Effector memory CD8-positive, alpha-beta T cell (primary cell): ENCODE data around the gene TBC1D25.

Experiments
- ATAC-seq: fragments of 150-1000 bp; cut with Tn5 transposase; replicated peaks from 2 replicates; pipeline ENCODE4 v1.10.0; 2021; ENCODE audit warnings: mild to moderate bottlenecking, moderate library complexity
- DNase-seq, 3 experiments: peaks; one replicate each; pipeline ENCODE4 v3.0.0; 2021
- H3K27ac Mint-ChIP-seq, 2 donors: one replicate each; pipeline ENCODE4 v1.8.0; 2022; ENCODE audit warnings: mild to moderate bottlenecking in 2 of 2, mixed read lengths in 2 of 2, moderate library complexity in 2 of 2
- H3K27me3 Mint-ChIP-seq, 2 donors: one replicate each; pipeline ENCODE4 v1.8.0; 2022; ENCODE audit warnings: mixed read lengths in 2 of 2
- H3K36me3 Mint-ChIP-seq: one replicate; pipeline ENCODE4 v1.8.0; 2022; ENCODE audit warnings: mild to moderate bottlenecking, moderate library complexity, mixed read lengths; ENCODE audit not compliant: insufficient read depth
- H3K4me1 Mint-ChIP-seq, 2 donors: one replicate each; pipeline ENCODE4 v1.8.0; 2022; ENCODE audit warnings: low read depth in 2 of 2, mixed read lengths in 2 of 2
- H3K4me3 Mint-ChIP-seq, 2 donors: one replicate each; pipeline ENCODE4 v1.8.0; 2022; ENCODE audit warnings: mild to moderate bottlenecking in 2 of 2, mixed read lengths in 2 of 2, moderate library complexity in 2 of 2
- H3K9me3 Mint-ChIP-seq, 2 donors: one replicate each; pipeline ENCODE4 v1.8.0; 2022; ENCODE audit warnings: mixed read lengths in 2 of 2

TBC1D25 gene

DNA sequence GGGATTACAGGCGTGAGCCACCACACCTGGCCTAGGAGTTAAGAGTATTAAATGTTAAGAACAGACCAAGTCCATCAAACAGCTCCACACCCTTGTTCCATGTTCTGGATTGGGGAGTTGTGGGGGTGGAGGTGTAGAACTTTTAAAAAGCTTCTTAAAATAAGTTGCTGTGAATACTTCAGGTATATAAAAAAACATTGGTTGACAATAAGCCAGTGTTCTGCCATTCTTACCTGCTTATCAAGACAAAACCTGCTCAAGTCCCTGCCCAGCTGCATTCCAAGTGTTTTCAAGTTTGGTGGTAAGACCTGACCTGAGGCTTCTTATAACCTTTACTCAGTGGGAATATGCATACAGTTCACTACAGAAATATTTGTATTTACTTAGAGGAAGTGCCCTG lies 41.1 kb downstream of the TBC1D25 start:
- ATAC-seq = no peak
- H3K36me3 Mint-ChIP-seq = peaks cover 39% of the 10 kb centered on the region
- DNase-seq = no peak
- no peak overlapping the region for H3K27ac Mint-ChIP-seq
- no peaks in the 10 kb centered on the region for H3K27me3 Mint-ChIP-seq
- H3K9me3 Mint-ChIP-seq = no peaks in the 10 kb centered on the region
- peaks cover 2 to 4% of the 10 kb centered on the region in 2 donors for H3K4me1 Mint-ChIP-seq
- H3K4me3 Mint-ChIP-seq = no peak overlapping the region

DNA sequence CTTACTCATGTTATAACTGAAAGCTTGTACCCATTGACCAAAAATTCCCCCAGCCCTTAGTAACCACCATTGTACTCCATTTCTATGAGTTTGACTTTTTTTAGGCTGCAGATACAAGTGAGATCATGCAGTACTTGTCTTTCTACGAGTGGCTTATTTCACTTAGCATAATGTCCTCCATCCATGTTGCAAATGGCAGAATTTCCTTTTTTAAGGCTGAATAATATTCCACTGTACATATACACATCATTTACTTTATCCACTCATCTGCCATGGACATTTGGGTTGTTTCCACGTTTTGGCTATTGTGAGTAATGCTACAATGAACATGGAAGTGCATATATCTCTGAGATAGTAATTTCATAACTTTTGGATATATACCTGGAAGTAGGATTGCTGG lies 45.2 kb downstream of the TBC1D25 start:
- Mint-ChIP-seq H3K9me3 (no peaks in the 10 kb centered on the region), H3K36me3 (peaks cover 1% of the 10 kb centered on the region), H3K27me3 (no peaks in the 10 kb centered on the region), H3K4me1 (no peaks in the 10 kb centered on the region), H3K27ac (no peak overlapping the region), H3K4me3 (no peak overlapping the region)
- no peak for ATAC-seq
- no peak for DNase-seq

GRCh38 chrX:48589482-48590162 lies 50.1 kb downstream of the TBC1D25 start:
- ATAC-seq (no peak), DNase-seq (no peak)
- Mint-ChIP-seq H3K4me1 (peaks cover 0 to 3% of the 10 kb centered on the region in 2 donors), H3K27me3 (no peaks in the 10 kb centered on the region), H3K9me3 (no peaks in the 10 kb centered on the region), H3K4me3 (no peak overlapping the region), H3K27ac (no peak overlapping the region), H3K36me3 (no peaks in the 10 kb centered on the region)

- Mint-ChIP-seq H3K4me1 (peaks cover 0 to 3% of the 10 kb centered on the region in 2 donors), H3K36me3 (no peaks in the 10 kb centered on the region), H3K4me3 (no peak overlapping the region), H3K27ac (no peak overlapping the region), H3K9me3 (no peaks in the 10 kb centered on the region), H3K27me3 (no peaks in the 10 kb centered on the region)
- DNase-seq (no peak), ATAC-seq (no peak)
Measured at GRCh38 chrX:48590203-48591103, 50.9 kb downstream of the TBC1D25 start.

DNA sequence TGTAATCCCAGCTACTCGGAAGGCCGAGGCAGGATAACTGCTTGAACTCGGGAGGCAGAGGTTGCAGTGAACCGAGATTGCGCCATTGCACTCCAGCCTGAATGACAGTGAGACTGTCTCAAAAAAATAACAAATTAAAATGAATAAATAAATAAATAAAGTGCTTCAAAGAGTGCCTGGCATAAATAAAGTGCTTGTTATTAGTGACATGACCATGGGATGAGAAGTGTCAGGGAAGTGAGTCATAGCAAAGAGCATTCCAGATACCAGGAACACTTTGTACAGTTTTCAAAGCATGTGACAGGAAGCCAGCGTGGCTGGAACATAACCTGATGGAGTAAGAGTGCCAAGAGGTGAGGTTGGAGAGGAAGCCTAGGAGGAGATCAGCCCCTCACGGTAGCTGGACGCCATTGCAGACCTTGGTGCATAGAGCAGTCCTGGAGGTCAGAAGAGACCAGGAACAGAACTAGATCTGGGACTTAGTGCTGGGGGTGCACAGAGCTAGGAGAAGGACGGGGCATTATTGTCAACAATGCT lies 51.8 kb downstream of the TBC1D25 start:
- Mint-ChIP-seq H3K9me3 (no peaks in the 10 kb centered on the region), H3K27me3 (no peaks in the 10 kb centered on the region), H3K4me3 (no peak overlapping the region), H3K36me3 (no peaks in the 10 kb centered on the region), H3K27ac (no peak overlapping the region), H3K4me1 (peaks cover 0 to 3% of the 10 kb centered on the region in 2 donors)
- no peak for DNase-seq
- no peak for ATAC-seq

DNA sequence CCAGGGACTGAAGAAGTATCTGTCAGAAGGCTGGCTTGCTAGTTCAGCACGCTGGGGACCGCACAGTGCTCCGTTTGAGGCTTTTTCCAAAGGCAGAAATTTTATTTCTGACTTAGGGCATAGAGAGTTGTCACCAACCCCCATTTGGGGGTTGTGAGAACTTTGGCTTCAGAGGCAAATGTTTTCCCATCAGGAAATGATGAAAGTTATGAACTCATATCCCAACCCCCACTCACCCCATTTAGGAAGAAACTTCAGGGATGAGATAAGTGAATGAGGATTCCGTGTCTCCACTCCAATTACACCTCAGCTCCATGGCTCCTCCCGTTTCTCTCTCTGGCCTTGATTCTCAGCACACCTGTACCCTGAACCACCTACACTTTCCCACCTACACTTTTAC lies 53.5 kb downstream of the TBC1D25 start:
- ATAC-seq = no peak
- no peak for DNase-seq
- Mint-ChIP-seq H3K4me1 (peaks cover 7 to 9% of the 10 kb centered on the region in 2 donors), H3K27me3 (no peaks in the 10 kb centered on the region), H3K27ac (no peak overlapping the region), H3K36me3 (peaks cover 8% of the 10 kb centered on the region), H3K9me3 (no peaks in the 10 kb centered on the region), H3K4me3 (no peak overlapping the region)

DNA sequence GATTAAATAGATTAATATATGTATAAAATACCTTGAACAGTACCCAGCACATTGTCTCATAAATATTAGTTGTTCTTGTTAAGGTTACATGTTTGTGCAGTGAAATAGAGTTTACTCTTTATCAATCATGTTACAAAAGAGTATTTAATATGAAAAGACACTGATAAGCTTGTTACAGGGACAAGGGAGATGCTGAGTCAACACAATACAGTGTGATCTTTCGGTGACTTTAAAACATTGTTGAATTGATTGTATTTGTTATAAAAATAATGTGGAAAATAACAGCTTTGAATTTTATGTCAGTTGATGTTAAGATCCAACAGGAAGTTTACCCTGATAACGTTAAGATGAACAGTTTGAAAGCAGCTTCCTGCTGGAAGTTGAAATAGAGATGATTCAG lies 56.4 kb downstream of the TBC1D25 start:
- peaks cover 17% of the 10 kb centered on the region for H3K36me3 Mint-ChIP-seq
- ATAC-seq (no peak), DNase-seq (no peak)
- no peak overlapping the region for H3K27ac Mint-ChIP-seq
- peaks cover 12 to 15% of the 10 kb centered on the region in 2 donors for H3K4me1 Mint-ChIP-seq
- H3K9me3 Mint-ChIP-seq = no peaks in the 10 kb centered on the region
- no peaks in the 10 kb centered on the region for H3K27me3 Mint-ChIP-seq
- no peak overlapping the region for H3K4me3 Mint-ChIP-seq

DNA sequence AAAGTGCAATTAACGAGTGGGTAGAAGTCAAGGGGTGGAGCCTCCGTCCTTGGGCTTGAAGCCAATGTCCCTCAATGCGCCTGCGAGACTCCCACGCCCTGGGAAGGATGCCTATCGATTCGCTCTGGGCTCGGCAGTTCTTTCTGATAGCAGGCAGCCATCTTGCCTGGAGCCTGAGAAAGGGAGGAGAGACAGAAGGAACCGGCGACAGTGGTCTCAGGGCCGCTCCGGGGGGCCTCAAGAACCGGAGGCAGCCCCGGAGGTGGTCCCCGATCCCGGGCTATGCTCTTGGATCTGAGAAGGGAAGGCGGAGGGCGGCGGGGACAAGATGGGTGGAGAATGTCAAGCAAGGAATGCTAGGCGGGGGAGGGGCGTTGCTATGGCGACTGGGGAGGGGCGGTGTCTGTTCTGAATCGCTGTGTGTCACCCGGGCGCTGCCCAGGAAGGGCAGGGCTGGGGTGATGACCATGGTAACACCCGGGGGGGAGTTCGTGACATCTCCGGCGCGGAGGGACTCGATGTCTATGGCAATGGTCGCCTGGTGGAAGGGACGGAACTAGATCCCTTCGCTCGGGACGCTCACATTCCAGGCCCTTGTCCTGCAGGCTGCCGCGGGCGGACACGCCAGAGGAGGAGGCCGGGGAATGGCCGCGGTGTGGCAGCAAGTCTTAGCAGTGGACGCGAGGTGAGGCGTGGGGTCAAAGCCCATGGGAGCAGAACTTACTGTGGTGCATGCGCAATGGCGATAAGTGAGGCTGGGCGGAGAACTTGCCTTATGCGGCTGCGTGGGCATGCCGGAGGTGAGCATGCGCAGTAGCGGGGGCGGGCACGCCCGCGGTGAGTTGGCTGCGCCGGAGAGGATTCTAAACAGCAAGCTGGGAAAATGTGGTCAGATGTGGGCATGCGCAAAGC lies 58.1 kb downstream of the TBC1D25 start, which contains the start of gene WDR13:
TSS of gene WDR13 (plus strand) at position 140 of the 912 bp plus-strand sequence. CDS start at position 645, 505 bp downstream.
- ATAC-seq = peak; percentile 89
- peak; percentile 80 to 84 (median 82) for DNase-seq
- peaks cover 12% of the 10 kb centered on the region in 2 donors for H3K4me1 Mint-ChIP-seq
- peak within 1 kb of the TSS; percentile 99 for H3K27ac Mint-ChIP-seq
- H3K4me3 Mint-ChIP-seq = peak within 1 kb of the TSS; percentile 94 to 96
- no peaks in the 10 kb centered on the region for H3K27me3 Mint-ChIP-seq
- H3K9me3 Mint-ChIP-seq = no peaks in the 10 kb centered on the region
- peaks cover 23% of the 10 kb centered on the region for H3K36me3 Mint-ChIP-seq

GRCh38 chrX:48598614-48599013 lies 59.1 kb downstream of the TBC1D25 start:
- no peak for ATAC-seq

DNA sequence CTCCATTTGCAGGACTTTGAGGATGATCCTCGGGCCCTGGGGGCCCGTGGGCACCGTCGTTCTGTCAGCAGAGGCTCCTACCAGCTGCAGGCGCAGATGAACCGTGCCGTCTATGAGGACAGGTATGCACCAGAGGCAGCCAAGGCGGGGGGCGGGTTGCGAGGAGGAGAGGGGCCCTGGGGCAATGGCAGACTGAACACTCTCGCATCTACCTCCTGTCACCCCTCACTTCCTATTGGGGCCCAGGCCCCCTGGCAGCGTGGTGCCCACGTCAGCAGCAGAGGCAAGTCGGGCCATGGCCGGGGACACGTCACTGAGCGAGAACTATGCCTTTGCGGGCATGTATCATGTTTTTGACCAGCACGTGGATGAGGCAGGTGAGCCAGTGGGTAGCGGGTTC lies 59.8 kb downstream of the TBC1D25 start:
- peaks cover 23% of the 10 kb centered on the region for H3K36me3 Mint-ChIP-seq
- no peaks in the 10 kb centered on the region for H3K9me3 Mint-ChIP-seq
- DNase-seq (no peak), ATAC-seq (no peak)
- H3K4me1 Mint-ChIP-seq = peaks cover 12% of the 10 kb centered on the region in 2 donors
- no peak overlapping the region for H3K4me3 Mint-ChIP-seq
- H3K27me3 Mint-ChIP-seq = no peaks in the 10 kb centered on the region
- no peak overlapping the region for H3K27ac Mint-ChIP-seq

More at GRCh38 chrX:48598614-48599013, 59.1 kb downstream of the TBC1D25 start:
- Mint-ChIP-seq H3K4me3 (peak overlapping the region; percentile 94 to 96), H3K36me3 (peaks cover 23% of the 10 kb centered on the region), H3K27ac (peak overlapping the region; percentile 99), H3K4me1 (peaks cover 12% of the 10 kb centered on the region in 2 donors), H3K27me3 (no peaks in the 10 kb centered on the region), H3K9me3 (no peaks in the 10 kb centered on the region)
- DNase-seq = no peak

DNA sequence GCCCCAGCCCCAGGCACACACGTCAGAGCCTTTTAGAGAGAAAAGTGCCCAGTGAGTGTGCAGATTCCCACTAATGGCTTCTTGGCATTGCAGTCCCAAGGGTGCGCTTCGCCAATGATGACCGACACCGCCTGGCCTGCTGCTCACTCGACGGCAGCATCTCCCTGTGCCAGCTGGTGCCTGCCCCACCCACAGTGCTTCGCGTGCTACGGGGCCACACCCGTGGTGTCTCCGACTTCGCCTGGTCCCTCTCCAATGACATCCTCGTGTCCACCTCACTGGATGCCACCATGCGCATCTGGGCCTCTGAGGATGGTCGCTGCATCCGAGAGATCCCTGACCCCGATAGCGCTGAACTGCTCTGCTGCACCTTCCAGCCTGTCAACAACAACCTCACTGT lies 60.7 kb downstream of the TBC1D25 start:
- Mint-ChIP-seq H3K4me1 (peaks cover 12% of the 10 kb centered on the region in 2 donors), H3K27me3 (no peaks in the 10 kb centered on the region), H3K9me3 (no peaks in the 10 kb centered on the region), H3K4me3 (no peak overlapping the region), H3K27ac (no peak overlapping the region), H3K36me3 (peaks cover 27% of the 10 kb centered on the region)
- no peak for DNase-seq
- no peak for ATAC-seq

GRCh38 chrX:48601741-48602394 lies 62.4 kb downstream of the TBC1D25 start:
- ATAC-seq (no peak), DNase-seq (no peak)
- Mint-ChIP-seq H3K9me3 (no peaks in the 10 kb centered on the region), H3K4me3 (no peak overlapping the region), H3K4me1 (peaks cover 12% of the 10 kb centered on the region in 2 donors), H3K27ac (no peak overlapping the region), H3K36me3 (peaks cover 28% of the 10 kb centered on the region), H3K27me3 (no peaks in the 10 kb centered on the region)
